HEK293 (cell line): Measurements from ENCODE around the gene SZRD1.

Source experiments
- CTCF ChIA-PET: fragments of 350-600 bp; formaldehyde crosslinking; extraction: SDS; loops from one replicate; lab custom pipeline; 2021; ENCODE audit warnings: antibody characterized with exemption; lab: Yijun Ruan, JAX
- POLR2A ChIA-PET: fragments of 300-600 bp; formaldehyde crosslinking; extraction: SDS; loops from one replicate; lab custom pipeline; 2020; ENCODE audit warnings: antibody characterized with exemption, inconsistent platforms; lab: Yijun Ruan, JAX
- H3K27ac ChIP-seq: fragments of 200-500 bp; sonication (Bioruptor generic); 2 replicates; pipeline ENCODE4 v1.5.1; 2014; ENCODE audit warnings: low read depth, low read length, control low read depth, inconsistent platforms; ENCODE audit errors: extremely low read depth
- H3K36me3 ChIP-seq, 2 experiments: fragments of 200-500 bp in 1 of 2; sonication (Bioruptor generic) in 1 of 2; 1 replicate in 1 of 2; 2 replicates in 1 of 2; pipeline ENCODE4 v1.5.1; 2014 to 2017; ENCODE audit warnings: inconsistent platforms in 2 of 2, low read length in 2 of 2; ENCODE audit not compliant: control insufficient read depth in 2 of 2, insufficient read depth in 1 of 2
- H3K4me1 ChIP-seq: fragments of 200-500 bp; sonication (Bioruptor generic); 2 replicates; pipeline ENCODE4 v1.5.1; 2014; ENCODE audit warnings: mild to moderate bottlenecking, low read length, inconsistent platforms; ENCODE audit not compliant: control insufficient read depth, insufficient read depth
- H3K4me3 ChIP-seq: 2 replicates; pipeline ENCODE4 v1.5.1; 2011; ENCODE audit warnings: low read depth, mild to moderate bottlenecking, control low read depth, low read length, moderate library complexity
- H3K9me3 ChIP-seq: fragments of 200-500 bp; sonication (Bioruptor generic); 2 replicates; pipeline ENCODE4 v1.5.1; 2014; ENCODE audit warnings: low read depth, low read length, inconsistent platforms; ENCODE audit not compliant: control insufficient read depth, insufficient read depth
- OVOL3 ChIP-seq: fragments of 450-650 bp; formaldehyde crosslinking; IDR thresholded peaks from 2 replicates; pipeline ENCODE4 v1.5.1; 2016; ENCODE audit warnings: missing biosample characterization, missing genetic modification characterization
- SCRT1 ChIP-seq: fragments of 450-650 bp; formaldehyde crosslinking; IDR thresholded peaks from 2 replicates; pipeline ENCODE4 v1.5.1; 2016; ENCODE audit warnings: missing biosample characterization, missing genetic modification characterization, borderline replicate concordance
- SCRT2 ChIP-seq: fragments of 450-650 bp; formaldehyde crosslinking; IDR thresholded peaks from 2 replicates; pipeline ENCODE4 v1.5.1; 2016; ENCODE audit warnings: missing biosample characterization, missing genetic modification characterization
- ZNF140 ChIP-seq: fragments of 450-650 bp; formaldehyde crosslinking; IDR thresholded peaks from 2 replicates; pipeline ENCODE4 v1.5.1; 2016; ENCODE audit warnings: missing biosample characterization, missing genetic modification characterization
- ZNF16 ChIP-seq: fragments of 450-650 bp; formaldehyde crosslinking; IDR thresholded peaks from 2 replicates; pipeline ENCODE4 v1.5.1; 2016; ENCODE audit warnings: low read depth, missing biosample characterization, missing genetic modification characterization
- ZNF18 ChIP-seq: fragments of 450-650 bp; formaldehyde crosslinking; IDR thresholded peaks from 2 replicates; pipeline ENCODE4 v1.5.1; 2016; ENCODE audit warnings: missing biosample characterization, missing genetic modification characterization
- ZNF600 ChIP-seq: fragments of 450-650 bp; formaldehyde crosslinking; IDR thresholded peaks from 2 replicates; pipeline ENCODE4 v1.5.1; 2016; ENCODE audit warnings: missing biosample characterization, missing genetic modification characterization
- TF ChIP-seq, protein P1 (sequence below): fragments of 450-650 bp; formaldehyde crosslinking; IDR thresholded peaks from 2 replicates; pipeline ENCODE4 v1.5.1; 2017; ENCODE audit warnings: missing biosample characterization, missing genetic modification characterization
- TF ChIP-seq, protein P2 (sequence below): fragments of 450-650 bp; formaldehyde crosslinking; IDR thresholded peaks from 2 replicates; pipeline ENCODE4 v1.5.1; 2016; ENCODE audit warnings: missing biosample characterization, missing genetic modification characterization

SZRD1 gene

GRCh38 chr1:16369821-16370220, 2.8 kb downstream of the SZRD1 start:
- Histone ChIP-seq H3K27ac (no peak overlapping the region), H3K4me3 (no peak overlapping the region), H3K4me1 (peaks cover 13% of the 10 kb centered on the region), H3K9me3 (no peaks in the 10 kb centered on the region), H3K36me3 (peaks cover 0 to 6% of the 10 kb centered on the region in 2 experiments; a peak in 2 of 3 replicates)
- ChIA-PET POLR2A (no interaction called here), CTCF (interaction anchor here (0.7 to 1.2 kb wide), 4 partner anchors 71 to 251 kb away, joined by 3 to 7 read pairs (median 4); partner anchors contain the start of gene NECAP2)
- TF ChIP-seq OVOL3 (tag by site-specific recombination) (no peak), SCRT2 (tag by site-specific recombination) (peak; percentile 58), SCRT1 (tag by site-specific recombination) (0 out of 2 replicates have a peak, but pooled peaks have one; percentile 43)
- TF ChIP-seq, protein P1, sequence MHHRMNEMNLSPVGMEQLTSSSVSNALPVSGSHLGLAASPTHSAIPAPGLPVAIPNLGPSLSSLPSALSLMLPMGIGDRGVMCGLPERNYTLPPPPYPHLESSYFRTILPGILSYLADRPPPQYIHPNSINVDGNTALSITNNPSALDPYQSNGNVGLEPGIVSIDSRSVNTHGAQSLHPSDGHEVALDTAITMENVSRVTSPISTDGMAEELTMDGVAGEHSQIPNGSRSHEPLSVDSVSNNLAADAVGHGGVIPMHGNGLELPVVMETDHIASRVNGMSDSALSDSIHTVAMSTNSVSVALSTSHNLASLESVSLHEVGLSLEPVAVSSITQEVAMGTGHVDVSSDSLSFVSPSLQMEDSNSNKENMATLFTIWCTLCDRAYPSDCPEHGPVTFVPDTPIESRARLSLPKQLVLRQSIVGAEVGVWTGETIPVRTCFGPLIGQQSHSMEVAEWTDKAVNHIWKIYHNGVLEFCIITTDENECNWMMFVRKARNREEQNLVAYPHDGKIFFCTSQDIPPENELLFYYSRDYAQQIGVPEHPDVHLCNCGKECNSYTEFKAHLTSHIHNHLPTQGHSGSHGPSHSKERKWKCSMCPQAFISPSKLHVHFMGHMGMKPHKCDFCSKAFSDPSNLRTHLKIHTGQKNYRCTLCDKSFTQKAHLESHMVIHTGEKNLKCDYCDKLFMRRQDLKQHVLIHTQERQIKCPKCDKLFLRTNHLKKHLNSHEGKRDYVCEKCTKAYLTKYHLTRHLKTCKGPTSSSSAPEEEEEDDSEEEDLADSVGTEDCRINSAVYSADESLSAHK = peak; percentile 93

- H3K9me3 ChIP-seq = no peaks in the 10 kb centered on the region
- peaks cover 0 to 6% of the 10 kb centered on the region in 2 experiments; a peak in 2 of 3 replicates for H3K36me3 ChIP-seq
- H3K4me1 ChIP-seq = peaks cover 21% of the 10 kb centered on the region
- H3K27ac ChIP-seq = no peak overlapping the region
- ChIA-PET CTCF (no interaction called here), POLR2A (no interaction called here)
- TF ChIP-seq ZNF140 (tag by site-specific recombination) = no peak
- TF ChIP-seq ZNF600 (tag by site-specific recombination) = 0 out of 2 replicates have a peak, but pooled peaks have one; percentile 13
- no peak for TF ChIP-seq ZNF18 (tag by site-specific recombination)
- H3K4me3 ChIP-seq = no peak overlapping the region
These were observed 4.7 kb downstream of the SZRD1 start for GRCh38 chr1:16371725-16372124.

- ChIA-PET POLR2A (no interaction called here), CTCF (no interaction called here)
- TF ChIP-seq ZNF16 = no peak
- TF ChIP-seq, protein P2, sequence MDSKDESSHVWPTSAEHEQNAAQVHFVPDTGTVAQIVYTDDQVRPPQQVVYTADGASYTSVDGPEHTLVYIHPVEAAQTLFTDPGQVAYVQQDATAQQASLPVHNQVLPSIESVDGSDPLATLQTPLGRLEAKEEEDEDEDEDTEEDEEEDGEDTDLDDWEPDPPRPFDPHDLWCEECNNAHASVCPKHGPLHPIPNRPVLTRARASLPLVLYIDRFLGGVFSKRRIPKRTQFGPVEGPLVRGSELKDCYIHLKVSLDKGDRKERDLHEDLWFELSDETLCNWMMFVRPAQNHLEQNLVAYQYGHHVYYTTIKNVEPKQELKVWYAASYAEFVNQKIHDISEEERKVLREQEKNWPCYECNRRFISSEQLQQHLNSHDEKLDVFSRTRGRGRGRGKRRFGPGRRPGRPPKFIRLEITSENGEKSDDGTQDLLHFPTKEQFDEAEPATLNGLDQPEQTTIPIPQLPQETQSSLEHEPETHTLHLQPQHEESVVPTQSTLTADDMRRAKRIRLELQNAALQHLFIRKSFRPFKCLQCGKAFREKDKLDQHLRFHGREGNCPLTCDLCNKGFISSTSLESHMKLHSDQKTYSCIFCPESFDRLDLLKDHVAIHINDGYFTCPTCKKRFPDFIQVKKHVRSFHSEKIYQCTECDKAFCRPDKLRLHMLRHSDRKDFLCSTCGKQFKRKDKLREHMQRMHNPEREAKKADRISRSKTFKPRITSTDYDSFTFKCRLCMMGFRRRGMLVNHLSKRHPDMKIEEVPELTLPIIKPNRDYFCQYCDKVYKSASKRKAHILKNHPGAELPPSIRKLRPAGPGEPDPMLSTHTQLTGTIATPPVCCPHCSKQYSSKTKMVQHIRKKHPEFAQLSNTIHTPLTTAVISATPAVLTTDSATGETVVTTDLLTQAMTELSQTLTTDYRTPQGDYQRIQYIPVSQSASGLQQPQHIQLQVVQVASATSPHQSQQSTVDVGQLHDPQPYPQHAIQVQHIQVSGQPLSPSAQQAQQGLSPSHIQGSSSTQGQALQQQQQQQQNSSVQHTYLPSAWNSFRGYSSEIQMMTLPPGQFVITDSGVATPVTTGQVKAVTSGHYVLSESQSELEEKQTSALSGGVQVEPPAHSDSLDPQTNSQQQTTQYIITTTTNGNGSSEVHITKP (tag by site-specific recombination) = peak; percentile 35
- no peaks in the 10 kb centered on the region for H3K9me3 ChIP-seq
- no peak overlapping the region for H3K4me3 ChIP-seq
- H3K4me1 ChIP-seq = peaks cover 21% of the 10 kb centered on the region
- no peak overlapping the region for H3K27ac ChIP-seq
- peaks cover 0 to 6% of the 10 kb centered on the region in 2 experiments; a peak in 2 of 3 replicates for H3K36me3 ChIP-seq
These were observed 5.7 kb downstream of the SZRD1 start for GRCh38 chr1:16372535-16373285.
